ENCODE measurements around the gene FOXP1. TPM values are rescaled to one million over a fixed set of nuclear protein-coding genes. Genes with fewer than 3 reads are reported as not detected.

FOXP1 gene
- total and polyA plus RNA-seq, 9 of the 15 experiments (the other 6 are each of a cell fraction or from before 2014, with no cell fraction given) = 7.7 to 34.5 (median 13.7) TPM

- TF ChIP-seq, protein P1, sequence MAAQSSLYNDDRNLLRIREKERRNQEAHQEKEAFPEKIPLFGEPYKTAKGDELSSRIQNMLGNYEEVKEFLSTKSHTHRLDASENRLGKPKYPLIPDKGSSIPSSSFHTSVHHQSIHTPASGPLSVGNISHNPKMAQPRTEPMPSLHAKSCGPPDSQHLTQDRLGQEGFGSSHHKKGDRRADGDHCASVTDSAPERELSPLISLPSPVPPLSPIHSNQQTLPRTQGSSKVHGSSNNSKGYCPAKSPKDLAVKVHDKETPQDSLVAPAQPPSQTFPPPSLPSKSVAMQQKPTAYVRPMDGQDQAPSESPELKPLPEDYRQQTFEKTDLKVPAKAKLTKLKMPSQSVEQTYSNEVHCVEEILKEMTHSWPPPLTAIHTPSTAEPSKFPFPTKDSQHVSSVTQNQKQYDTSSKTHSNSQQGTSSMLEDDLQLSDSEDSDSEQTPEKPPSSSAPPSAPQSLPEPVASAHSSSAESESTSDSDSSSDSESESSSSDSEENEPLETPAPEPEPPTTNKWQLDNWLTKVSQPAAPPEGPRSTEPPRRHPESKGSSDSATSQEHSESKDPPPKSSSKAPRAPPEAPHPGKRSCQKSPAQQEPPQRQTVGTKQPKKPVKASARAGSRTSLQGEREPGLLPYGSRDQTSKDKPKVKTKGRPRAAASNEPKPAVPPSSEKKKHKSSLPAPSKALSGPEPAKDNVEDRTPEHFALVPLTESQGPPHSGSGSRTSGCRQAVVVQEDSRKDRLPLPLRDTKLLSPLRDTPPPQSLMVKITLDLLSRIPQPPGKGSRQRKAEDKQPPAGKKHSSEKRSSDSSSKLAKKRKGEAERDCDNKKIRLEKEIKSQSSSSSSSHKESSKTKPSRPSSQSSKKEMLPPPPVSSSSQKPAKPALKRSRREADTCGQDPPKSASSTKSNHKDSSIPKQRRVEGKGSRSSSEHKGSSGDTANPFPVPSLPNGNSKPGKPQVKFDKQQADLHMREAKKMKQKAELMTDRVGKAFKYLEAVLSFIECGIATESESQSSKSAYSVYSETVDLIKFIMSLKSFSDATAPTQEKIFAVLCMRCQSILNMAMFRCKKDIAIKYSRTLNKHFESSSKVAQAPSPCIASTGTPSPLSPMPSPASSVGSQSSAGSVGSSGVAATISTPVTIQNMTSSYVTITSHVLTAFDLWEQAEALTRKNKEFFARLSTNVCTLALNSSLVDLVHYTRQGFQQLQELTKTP (IDR thresholded peaks at IDR 0.05; ENCODE audit: low read depth in 1 of 2, partially characterized antibody in 2 of 2) = no peak
- TF ChIP-seq ERF (CRISPR knock-in tag; IDR thresholded peaks at IDR 0.05) (no peak), ZNF445 (CRISPR knock-in tag; IDR thresholded peaks at IDR 0.05; ENCODE audit: low read depth) (no peak), FOXP1 (CRISPR knock-in tag; IDR thresholded peaks at IDR 0.05) (no peak), ILF3 (IDR thresholded peaks at IDR 0.05; ENCODE audit: borderline replicate concordance) (no peak), ARID1B (IDR thresholded peaks at IDR 0.05) (no peak), KDM4B (IDR thresholded peaks at IDR 0.05; ENCODE audit: borderline replicate concordance in 2 of 2, low read depth in 1 of 2) (peak in 1 of 2 experiments; percentile 83; a peak in 1 of 4 replicates), ZBTB33 (CRISPR knock-in tag; IDR thresholded peaks at IDR 0.05) (no peak), TCF3 (CRISPR knock-in tag; IDR thresholded peaks at IDR 0.05) (no peak), ZEB2 (IDR thresholded peaks at IDR 0.05) (no peak), DNMT1 (IDR thresholded peaks at IDR 0.05) (no peak), HNRNPH1 (optimal IDR thresholded peaks at IDR 0.05; ENCODE audit: low read depth, low read length) (no peak), CTCF (IDR thresholded peaks at IDR 0.05 in 2 of 3, conservative IDR thresholded peaks at IDR 0.05 in 1 of 3; ENCODE audit: insufficient read depth in 2 of 3, low read depth in 1 of 3, low read length in 3 of 3) (no peak), ZNF561 (CRISPR knock-in tag; conservative IDR thresholded peaks at IDR 0.05) (no peak), GTF2E2 (tag; IDR thresholded peaks at IDR 0.05) (peak; percentile 63; the same call in 1 of the 2 replicates), SLC30A9 (CRISPR knock-in tag; IDR thresholded peaks at IDR 0.05) (no peak), ZNF584 (CRISPR knock-in tag; IDR thresholded peaks at IDR 0.05; ENCODE audit: low read depth) (no peak)
- TF ChIP-seq, protein P2, sequence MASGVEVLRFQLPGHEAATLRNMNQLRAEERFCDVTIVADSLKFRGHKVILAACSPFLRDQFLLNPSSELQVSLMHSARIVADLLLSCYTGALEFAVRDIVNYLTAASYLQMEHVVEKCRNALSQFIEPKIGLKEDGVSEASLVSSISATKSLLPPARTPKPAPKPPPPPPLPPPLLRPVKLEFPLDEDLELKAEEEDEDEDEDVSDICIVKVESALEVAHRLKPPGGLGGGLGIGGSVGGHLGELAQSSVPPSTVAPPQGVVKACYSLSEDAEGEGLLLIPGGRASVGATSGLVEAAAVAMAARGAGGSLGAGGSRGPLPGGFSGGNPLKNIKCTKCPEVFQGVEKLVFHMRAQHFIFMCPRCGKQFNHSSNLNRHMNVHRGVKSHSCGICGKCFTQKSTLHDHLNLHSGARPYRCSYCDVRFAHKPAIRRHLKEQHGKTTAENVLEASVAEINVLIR (CRISPR knock-in tag; IDR thresholded peaks at IDR 0.05) = no peak
- TF ChIP-seq, protein P3, sequence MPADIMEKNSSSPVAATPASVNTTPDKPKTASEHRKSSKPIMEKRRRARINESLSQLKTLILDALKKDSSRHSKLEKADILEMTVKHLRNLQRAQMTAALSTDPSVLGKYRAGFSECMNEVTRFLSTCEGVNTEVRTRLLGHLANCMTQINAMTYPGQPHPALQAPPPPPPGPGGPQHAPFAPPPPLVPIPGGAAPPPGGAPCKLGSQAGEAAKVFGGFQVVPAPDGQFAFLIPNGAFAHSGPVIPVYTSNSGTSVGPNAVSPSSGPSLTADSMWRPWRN (IDR thresholded peaks at IDR 0.05; ENCODE audit: low read depth) = no peak
Observed at GRCh38 chr3:71063773-71064290, 519.7 kb downstream of the FOXP1 start (continued).
